Stimulated activated CD4-positive, alpha-beta T cell treated with anti-CD3 and anti-CD28 coated beads, Interleukin-4, amount 100 ng/mL, for 4 hours (primary cell): ENCODE data around the gene GPR62.

Source experiments
- DNase-seq, 2 experiments: peaks; one replicate each; pipeline ENCODE4 v3.0.0-alpha.2; 2020

Gene GPR62

GRCh38 chr3:51994530-51994929 is 39.3 kb downstream of the GPR62 start:
- DNase-seq: no peak

- peak; percentile 85 to 92 for DNase-seq
These were observed 40.4 kb downstream of the GPR62 start, which contains the start of gene RPL29 for GRCh38 chr3:51995346-51996163. TSS of gene RPL29 (minus strand) at chr3:51995895. CDS start at chr3:51995461, 434 bp downstream.

- DNase-seq: no peak
These were observed 42.0 kb downstream of the GPR62 start for GRCh38 chr3:51997172-51997571.

DNA sequence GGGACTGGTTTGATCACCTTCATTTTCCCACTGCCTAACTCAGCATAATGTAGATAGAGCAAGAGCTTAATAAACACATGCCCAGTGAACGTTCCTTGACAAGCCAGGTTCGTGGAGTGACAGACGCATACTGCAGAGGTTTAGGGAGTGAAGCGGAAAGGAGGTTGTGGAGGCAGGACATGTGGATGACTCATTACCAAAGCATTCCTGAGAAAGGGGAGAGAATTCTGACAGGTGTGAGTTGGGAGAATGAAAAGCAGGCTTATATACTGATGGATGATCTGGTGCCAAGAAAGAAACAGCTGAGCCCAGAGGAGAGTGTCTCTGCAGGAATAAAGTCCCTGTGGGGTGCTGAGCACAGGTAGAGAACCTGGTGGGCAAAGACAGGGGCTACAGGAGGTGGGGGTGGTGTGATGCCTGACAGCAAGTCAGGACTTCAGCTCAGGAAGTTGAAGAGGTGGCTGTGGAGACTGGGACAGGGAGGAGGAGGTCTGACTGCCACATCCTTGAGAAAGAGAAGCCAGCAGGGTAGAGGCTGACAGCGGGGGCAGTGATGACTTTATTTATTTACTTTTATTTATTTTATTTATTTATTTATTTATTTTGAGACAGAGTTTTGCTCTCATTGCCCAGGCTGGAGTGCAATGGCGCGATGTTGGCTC is 42.9 kb downstream of the GPR62 start:
- no peak for DNase-seq

- DNase-seq: no peak
These were observed 43.6 kb downstream of the GPR62 start for GRCh38 chr3:51998774-51999173.

- DNase-seq: no peak
These were observed 44.7 kb downstream of the GPR62 start for GRCh38 chr3:51999846-52000245.

GRCh38 chr3:52001443-52001974 is 46.3 kb downstream of the GPR62 start:
- DNase-seq: peak; percentile 76 to 80

- no peak for DNase-seq
These were observed 47.6 kb downstream of the GPR62 start for GRCh38 chr3:52002748-52003147.

GRCh38 chr3:52004163-52004787 is 49.1 kb downstream of the GPR62 start:
- DNase-seq: no peak

DNA sequence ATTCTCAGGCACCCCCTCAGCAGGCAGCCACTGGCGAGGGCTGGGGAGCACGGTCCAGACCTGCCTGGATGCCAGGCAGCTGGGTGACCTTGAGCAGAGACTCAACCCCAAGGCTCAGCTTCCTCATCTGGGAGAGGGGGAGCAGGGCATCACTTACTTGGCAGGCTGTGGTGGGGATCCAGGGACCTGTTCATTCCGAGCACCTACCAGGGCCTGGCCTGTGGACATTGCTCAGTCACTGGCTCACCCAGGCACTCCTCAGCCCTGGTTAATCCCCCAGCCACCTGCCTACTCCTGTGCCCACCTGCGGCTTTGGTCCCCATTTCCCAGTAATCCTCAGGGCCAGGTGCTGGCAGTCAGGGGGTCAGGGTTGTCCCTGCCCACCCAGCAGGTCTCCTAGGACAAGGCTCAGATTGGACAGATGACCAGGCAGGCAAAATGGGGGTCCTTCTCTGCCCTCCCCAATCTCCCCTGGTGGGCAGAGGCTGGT is 49.8 kb downstream of the GPR62 start:
- no peak for DNase-seq

DNA sequence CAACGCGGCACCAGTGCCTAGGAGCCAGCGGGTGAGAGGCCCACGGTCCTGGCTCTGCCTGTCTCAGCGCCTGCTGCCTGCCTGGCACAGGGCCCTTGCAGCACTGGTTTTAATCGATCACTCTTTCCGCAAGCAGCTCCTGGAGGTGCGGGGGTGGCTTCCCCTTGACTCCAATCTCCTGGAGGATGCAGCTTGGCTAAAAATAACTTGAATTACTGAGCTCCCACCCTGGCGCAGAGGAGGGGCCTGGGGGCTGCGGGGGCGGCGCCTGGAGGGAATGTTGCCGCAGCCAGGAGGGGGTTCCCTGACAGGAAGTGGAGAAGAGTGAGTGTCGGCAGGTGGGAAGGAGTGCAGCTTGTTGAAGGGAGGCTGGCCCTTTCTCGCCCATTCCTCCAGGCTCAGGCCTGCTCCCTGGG is 50.4 kb downstream of the GPR62 start:
- no peak for DNase-seq

- no peak for DNase-seq
These were observed 51.0 kb downstream of the GPR62 start for GRCh38 chr3:52006017-52006819.

GRCh38 chr3:52006820-52007133 is 51.6 kb downstream of the GPR62 start:
- DNase-seq: no peak
